SK-N-SH treated with all-trans-retinoic acid at 6 μM for 48 hours (cell line): ENCODE results near the gene S100PBP.

Experiments used
- ATAC-seq: fragments of 200-7000 bp; cut with Tn5 transposase; 3 replicates; pipeline ENCODE4 v1.9.1; 2020; ENCODE audit warnings: mild to moderate bottlenecking, moderate library complexity
- ARNTL ChIP-seq: fragments of 450-650 bp; formaldehyde crosslinking; IDR thresholded peaks from 2 replicates; pipeline ENCODE4 v1.5.0; 2020; ENCODE audit warnings: low read depth, mild to moderate bottlenecking, moderate library complexity, borderline replicate concordance
- BACH2 ChIP-seq: fragments of 250-450 bp; sonication (Bioruptor Pico); IDR thresholded peaks from 2 replicates; pipeline ENCODE4 v1.9.0; 2021; ENCODE audit warnings: mild to moderate bottlenecking, borderline replicate concordance
- CSDC2 ChIP-seq: fragments of 250-450 bp; sonication (Bioruptor Pico); IDR thresholded peaks from 2 replicates; pipeline ENCODE4 v1.5.0; 2020; ENCODE audit warnings: mild to moderate bottlenecking, moderate library complexity
- ESRRG ChIP-seq: fragments of 250-450 bp; sonication (Bioruptor Pico); IDR thresholded peaks from 2 replicates; pipeline ENCODE4 v1.6.1; 2021; ENCODE audit warnings: mild to moderate bottlenecking
- GLIS3 ChIP-seq: fragments of 250-450 bp; sonication (Bioruptor Pico); IDR thresholded peaks from 2 replicates; pipeline ENCODE4 v1.5.0; 2020; ENCODE audit warnings: mild to moderate bottlenecking, moderate library complexity
- ISL1 ChIP-seq: fragments of 250-450 bp; sonication (Bioruptor Pico); IDR thresholded peaks from 2 replicates; pipeline ENCODE4 v2.1.2; 2022; ENCODE audit warnings: mild to moderate bottlenecking, moderate library complexity
- OSR1 ChIP-seq: fragments of 250-450 bp; sonication (Bioruptor Pico); IDR thresholded peaks from 2 replicates; pipeline ENCODE4 v1.8.0; 2022; ENCODE audit warnings: moderate library complexity, mild to moderate bottlenecking, inconsistent platforms
- PPARA ChIP-seq: fragments of 250-450 bp; sonication (Bioruptor Pico); IDR thresholded peaks from 2 replicates; pipeline ENCODE4 v1.5.0; 2020; ENCODE audit warnings: mild to moderate bottlenecking, borderline replicate concordance
- RARB ChIP-seq: fragments of 250-450 bp; sonication (Bioruptor Pico); IDR thresholded peaks from 2 replicates; pipeline ENCODE4 v1.8.0; 2021; ENCODE audit warnings: mild to moderate bottlenecking, moderate library complexity
- TCF4 ChIP-seq: fragments of 250-450 bp; sonication (Bioruptor Pico); IDR thresholded peaks from 2 replicates; pipeline ENCODE4 v1.8.0; 2021; ENCODE audit warnings: mild to moderate bottlenecking, moderate library complexity, borderline replicate concordance
- ZC3H10 ChIP-seq: fragments of 250-450 bp; sonication (Bioruptor Pico); IDR thresholded peaks from 2 replicates; pipeline ENCODE4 v1.5.1; 2021; ENCODE audit warnings: mild to moderate bottlenecking, moderate library complexity
- ZFP3 ChIP-seq: fragments of 250-450 bp; sonication (Bioruptor Pico); IDR thresholded peaks from 2 replicates; pipeline ENCODE4 v1.5.0; 2020; ENCODE audit warnings: mild to moderate bottlenecking, moderate library complexity
- ZFP30 ChIP-seq: fragments of 450-650 bp; formaldehyde crosslinking; IDR thresholded peaks from 2 replicates; pipeline ENCODE4 v1.5.0; 2022; ENCODE audit warnings: mild to moderate bottlenecking, moderate library complexity
- ZNF70 ChIP-seq: fragments of 450-650 bp; formaldehyde crosslinking; IDR thresholded peaks from 2 replicates; pipeline ENCODE4 v1.5.0; 2020; ENCODE audit warnings: mild to moderate bottlenecking, moderate library complexity
- ZNF8 ChIP-seq: fragments of 450-650 bp; formaldehyde crosslinking; IDR thresholded peaks from 2 replicates; pipeline ENCODE4 v1.5.0; 2020; ENCODE audit warnings: mild to moderate bottlenecking, moderate library complexity
- TF ChIP-seq, protein P1 (sequence below): fragments of 250-450 bp; sonication (Bioruptor Pico); IDR thresholded peaks from 2 replicates; pipeline ENCODE4 v1.8.0; 2021; ENCODE audit warnings: low read depth, mild to moderate bottlenecking, moderate library complexity, borderline replicate concordance
- TF ChIP-seq, protein P2 (sequence below): fragments of 250-450 bp; sonication (Bioruptor Pico); IDR thresholded peaks from 2 replicates; pipeline ENCODE4 v1.5.1; 2021; ENCODE audit warnings: mild to moderate bottlenecking, moderate library complexity

The S100PBP gene

DNA sequence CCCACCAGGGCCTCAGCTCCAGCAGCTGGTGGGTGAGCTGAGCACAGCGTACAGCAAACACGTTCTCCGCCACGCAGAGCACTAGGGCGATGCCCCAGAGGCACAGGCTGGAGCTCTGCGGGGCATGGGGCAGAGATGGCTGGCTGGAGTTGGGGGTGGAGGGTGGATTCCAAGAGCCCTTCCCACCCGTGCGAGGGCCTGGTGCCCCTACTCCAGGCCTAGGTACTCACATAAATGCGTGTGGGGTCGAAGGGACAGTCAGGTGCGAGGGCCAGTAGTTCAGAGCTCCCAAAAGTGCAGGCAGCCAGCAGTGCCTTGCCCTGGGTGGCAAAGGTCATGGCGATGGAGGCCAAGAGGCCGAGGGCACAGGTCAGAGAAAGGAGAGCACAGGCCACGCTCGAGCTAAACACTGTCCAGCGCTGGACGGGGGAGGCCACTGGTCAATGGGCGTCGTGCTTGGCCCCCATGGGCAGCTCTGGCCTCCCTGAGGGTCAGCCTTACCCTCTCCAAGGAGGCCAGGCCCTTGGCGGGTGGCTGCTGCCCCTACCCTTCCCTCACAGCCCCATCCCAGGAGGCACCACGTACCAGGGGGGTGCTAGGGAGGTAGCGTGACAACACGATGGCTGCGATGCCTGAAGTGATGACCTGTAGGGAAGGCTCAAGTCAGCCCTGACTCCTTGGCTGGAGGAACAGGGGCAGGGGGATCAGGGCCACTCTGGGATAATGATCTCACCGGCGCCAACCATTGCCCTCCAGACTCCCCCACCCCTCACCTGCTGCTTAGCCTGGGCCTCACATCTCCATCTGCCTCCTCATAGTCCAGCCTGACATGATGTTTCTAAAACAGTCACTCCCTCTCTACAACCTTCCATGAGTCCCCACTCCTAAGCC, 78.1 kb downstream of the S100PBP start:
- ATAC-seq = no peak
- TF ChIP-seq GLIS3 (CRISPR knock-in tag) (no peak), ZFP30 (CRISPR knock-in tag) (no peak), RARB (CRISPR knock-in tag) (no peak), ZC3H10 (no peak), ESRRG (CRISPR knock-in tag) (no peak), OSR1 (CRISPR knock-in tag) (no peak), TCF4 (CRISPR knock-in tag) (no peak), ISL1 (CRISPR knock-in tag) (no peak), ZFP3 (no peak)
- TF ChIP-seq, protein P1, sequence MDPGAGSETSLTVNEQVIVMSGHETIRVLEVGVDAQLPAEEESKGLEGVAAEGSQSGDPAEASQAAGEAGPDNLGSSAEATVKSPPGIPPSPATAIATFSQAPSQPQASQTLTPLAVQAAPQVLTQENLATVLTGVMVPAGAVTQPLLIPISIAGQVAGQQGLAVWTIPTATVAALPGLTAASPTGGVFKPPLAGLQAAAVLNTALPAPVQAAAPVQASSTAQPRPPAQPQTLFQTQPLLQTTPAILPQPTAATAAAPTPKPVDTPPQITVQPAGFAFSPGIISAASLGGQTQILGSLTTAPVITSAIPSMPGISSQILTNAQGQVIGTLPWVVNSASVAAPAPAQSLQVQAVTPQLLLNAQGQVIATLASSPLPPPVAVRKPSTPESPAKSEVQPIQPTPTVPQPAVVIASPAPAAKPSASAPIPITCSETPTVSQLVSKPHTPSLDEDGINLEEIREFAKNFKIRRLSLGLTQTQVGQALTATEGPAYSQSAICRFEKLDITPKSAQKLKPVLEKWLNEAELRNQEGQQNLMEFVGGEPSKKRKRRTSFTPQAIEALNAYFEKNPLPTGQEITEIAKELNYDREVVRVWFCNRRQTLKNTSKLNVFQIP (CRISPR knock-in tag) = no peak

DNA sequence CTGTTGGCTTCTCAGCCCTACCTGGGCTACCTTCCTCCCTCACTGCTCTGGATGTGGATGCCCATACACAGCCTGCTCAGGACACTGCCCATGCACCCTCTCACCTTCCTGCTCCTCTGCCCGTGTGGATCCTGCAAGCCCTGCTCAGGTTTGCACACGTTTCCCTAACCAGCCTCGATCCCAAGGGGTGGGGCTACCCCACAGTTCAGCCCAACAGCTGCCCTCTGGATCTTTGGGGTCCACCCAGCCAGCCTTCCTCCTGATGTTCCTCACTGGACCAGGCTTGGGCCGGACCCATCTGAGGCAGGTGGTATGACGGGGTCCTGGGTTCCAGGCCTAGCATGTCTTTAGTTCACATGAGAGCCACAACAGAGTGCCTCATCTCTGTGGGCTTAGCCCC, 79.0 kb downstream of the S100PBP start:
- TF ChIP-seq, protein P2, sequence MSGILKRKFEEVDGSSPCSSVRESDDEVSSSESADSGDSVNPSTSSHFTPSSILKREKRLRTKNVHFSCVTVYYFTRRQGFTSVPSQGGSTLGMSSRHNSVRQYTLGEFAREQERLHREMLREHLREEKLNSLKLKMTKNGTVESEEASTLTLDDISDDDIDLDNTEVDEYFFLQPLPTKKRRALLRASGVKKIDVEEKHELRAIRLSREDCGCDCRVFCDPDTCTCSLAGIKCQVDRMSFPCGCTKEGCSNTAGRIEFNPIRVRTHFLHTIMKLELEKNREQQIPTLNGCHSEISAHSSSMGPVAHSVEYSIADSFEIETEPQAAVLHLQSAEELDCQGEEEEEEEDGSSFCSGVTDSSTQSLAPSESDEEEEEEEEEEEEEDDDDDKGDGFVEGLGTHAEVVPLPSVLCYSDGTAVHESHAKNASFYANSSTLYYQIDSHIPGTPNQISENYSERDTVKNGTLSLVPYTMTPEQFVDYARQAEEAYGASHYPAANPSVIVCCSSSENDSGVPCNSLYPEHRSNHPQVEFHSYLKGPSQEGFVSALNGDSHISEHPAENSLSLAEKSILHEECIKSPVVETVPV (CRISPR knock-in tag) = no peak
- TF ChIP-seq GLIS3 (CRISPR knock-in tag) (no peak), RARB (CRISPR knock-in tag) (no peak), PPARA (CRISPR knock-in tag) (no peak), ZNF8 (no peak), ARNTL (CRISPR knock-in tag) (no peak), BACH2 (CRISPR knock-in tag) (no peak), CSDC2 (no peak)
- TF ChIP-seq, protein P1 (CRISPR knock-in tag) = no peak
- ATAC-seq = no peak

DNA sequence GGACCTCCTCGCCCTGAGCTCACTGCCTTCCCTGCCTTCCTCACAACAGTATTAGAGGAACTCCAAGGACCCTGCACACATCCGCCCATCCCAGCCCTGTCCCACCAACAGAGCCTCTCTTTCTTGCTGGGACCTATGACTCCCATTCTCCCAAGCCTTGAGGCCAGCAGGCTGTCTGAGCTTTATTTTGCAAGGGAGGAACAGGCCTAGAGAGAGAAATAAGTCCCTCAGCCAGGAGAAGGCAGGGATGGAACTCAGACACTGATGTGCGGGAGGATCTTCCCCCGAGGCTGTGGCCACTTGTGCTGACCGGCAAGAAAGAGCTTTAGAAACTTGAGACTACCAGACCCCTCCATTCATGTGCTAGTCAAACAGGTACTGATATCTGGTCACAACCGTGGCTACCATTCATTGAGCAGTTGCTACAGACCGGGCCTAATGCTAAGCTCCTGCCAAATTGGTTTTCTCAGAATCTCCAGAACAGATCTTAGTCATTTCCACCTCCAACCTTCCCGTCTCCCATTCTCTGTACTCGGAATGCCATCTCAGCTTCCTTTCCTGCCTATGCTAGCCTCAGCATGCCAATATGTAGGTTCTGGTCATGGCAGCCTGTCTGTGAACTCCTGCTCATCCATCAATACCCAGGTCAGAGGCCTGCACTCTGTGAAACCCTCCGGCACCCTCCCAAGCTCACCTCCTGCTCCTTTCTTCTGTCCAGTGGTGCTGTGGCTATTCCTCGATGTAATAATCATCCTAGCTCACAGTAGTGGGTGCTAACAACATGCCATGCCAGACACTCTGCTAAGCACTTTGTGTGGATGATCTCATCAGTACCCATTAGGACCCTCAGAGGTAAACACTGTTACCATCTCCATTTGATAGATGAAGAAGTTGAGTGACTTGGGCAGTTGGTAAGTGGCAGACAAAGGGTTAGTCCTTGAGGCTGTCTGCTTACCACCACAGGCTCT, 79.9 kb downstream of the S100PBP start:
- peak; percentile 81 for TF ChIP-seq ZFP3
- TF ChIP-seq, protein P2 (CRISPR knock-in tag) = no peak
- TF ChIP-seq, all 23 proteins: peak for 1
- ATAC-seq = no peak

DNA sequence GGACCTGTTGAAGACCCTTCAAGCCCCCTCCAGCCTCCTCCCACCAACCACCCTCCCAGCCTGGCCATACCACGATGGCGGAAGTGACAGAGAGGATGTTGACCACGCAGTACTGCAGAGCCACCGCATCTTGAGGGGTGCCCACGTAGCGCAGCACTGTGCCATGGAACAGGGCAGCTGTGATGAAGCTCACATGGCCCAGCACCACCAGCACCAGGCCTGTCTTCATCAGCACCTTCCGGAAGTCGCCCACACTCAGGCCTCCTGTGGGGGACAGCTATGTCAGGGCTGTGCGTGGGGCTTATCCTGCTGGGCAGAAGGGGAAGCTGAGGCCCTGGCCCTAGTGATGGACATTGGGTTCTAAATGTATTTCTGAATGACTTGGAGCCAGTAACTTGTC, 80.6 kb downstream of the S100PBP start:
- no peak for TF ChIP-seq CSDC2
- no peak for TF ChIP-seq ZNF70 (CRISPR knock-in tag)
- ATAC-seq = no peak

DNA sequence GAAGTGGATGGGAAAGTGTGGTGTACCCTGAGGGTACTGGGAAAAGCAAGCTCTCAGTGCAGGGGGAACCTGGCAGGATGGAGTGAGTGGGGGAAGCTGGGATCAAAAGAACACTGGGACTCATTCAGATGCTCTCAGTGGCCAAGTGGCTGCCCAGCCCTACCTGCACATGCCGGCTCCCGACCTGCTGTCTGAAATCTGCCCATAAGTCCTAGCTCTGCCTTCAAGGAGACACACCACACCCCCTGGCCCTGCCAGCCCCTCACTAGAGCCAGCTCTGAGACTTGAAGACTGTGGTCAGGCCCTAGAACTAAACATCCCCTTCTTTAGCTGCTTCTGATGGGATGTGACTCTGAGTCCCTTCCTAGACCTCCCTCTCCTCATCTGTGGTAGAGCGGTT, 81.5 kb downstream of the S100PBP start:
- no peak for ATAC-seq
- TF ChIP-seq CSDC2 (no peak), ZNF8 (no peak), ESRRG (CRISPR knock-in tag) (no peak), BACH2 (CRISPR knock-in tag) (no peak), GLIS3 (CRISPR knock-in tag) (no peak), ZC3H10 (no peak), RARB (CRISPR knock-in tag) (no peak), ARNTL (CRISPR knock-in tag) (no peak), ZNF70 (CRISPR knock-in tag) (no peak)
- TF ChIP-seq, protein P2 (CRISPR knock-in tag) = no peak
- TF ChIP-seq, protein P1 (CRISPR knock-in tag) = no peak
